Keratinocyte (primary cell): ENCODE data around the gene SH3GL3. TPM values are rescaled to one million over a fixed set of nuclear protein-coding genes. Genes with fewer than 3 reads are reported as not detected.

ENCODE experiments used
- DNase-seq: peaks from one replicate; pipeline ENCODE4 v3.0.0-alpha.2; 2011; ENCODE audit warnings: low read depth, missing footprints, low spot score
- FAIRE-seq: peaks from 2 replicates; lab custom pipeline; 2011; peaks lifted over from hg19 to GRCh38; lab: Jason Lieb, UNC
- H2AFZ ChIP-seq: 2 replicates; pipeline ENCODE4 v1.6.0; 2012; ENCODE audit warnings: low read length, control low read depth, inconsistent platforms; ENCODE audit not compliant: control insufficient read depth
- H3K27ac ChIP-seq: 2 replicates; pipeline ENCODE4 v1.5.1; 2011; ENCODE audit warnings: low read length; ENCODE audit not compliant: control insufficient read depth, insufficient read depth
- H3K27me3 ChIP-seq: 3 replicates; pipeline ENCODE4 v1.6.0; 2011; ENCODE audit warnings: low read length; ENCODE audit not compliant: control insufficient read depth, insufficient read depth; ENCODE audit errors: extremely low read depth
- H3K36me3 ChIP-seq, 2 experiments: 2 replicates in 1 of 2; 3 replicates in 1 of 2; pipeline ENCODE4 v1.5.1; 2011; ENCODE audit warnings: low read length in 2 of 2, mild to moderate bottlenecking in 1 of 2; ENCODE audit not compliant: control insufficient read depth in 2 of 2, insufficient read depth in 2 of 2; ENCODE audit errors: extremely low read depth in 1 of 2
- H3K4me1 ChIP-seq: 3 replicates; pipeline ENCODE4 v1.5.1; 2011; ENCODE audit warnings: low read length; ENCODE audit not compliant: control insufficient read depth, insufficient read depth; ENCODE audit errors: extremely low read depth
- H3K4me2 ChIP-seq: 3 replicates; pipeline ENCODE4 v1.6.0; 2011; ENCODE audit warnings: low read depth, low read length; ENCODE audit not compliant: control insufficient read depth, insufficient read depth; ENCODE audit errors: extremely low read depth
- H3K4me3 ChIP-seq, 3 experiments: fragments of 200-600 bp in 1 of 3; sonication (generic) in 1 of 3; 2 replicates in 2 of 3; 3 replicates in 1 of 3; pipeline ENCODE4 v1.5.1; 2011 to 2016; ENCODE audit warnings: low read length in 3 of 3, mild to moderate bottlenecking in 3 of 3, control low read depth in 2 of 3, inconsistent platforms in 1 of 3, low read depth in 1 of 3, mixed read lengths in 1 of 3, mixed run types in 1 of 3, moderate library complexity in 1 of 3; ENCODE audit not compliant: control insufficient read depth in 2 of 3, insufficient read depth in 2 of 3; ENCODE audit errors: extremely low read depth in 1 of 3
- H3K79me2 ChIP-seq: 2 replicates; pipeline ENCODE4 v1.6.0; 2012; ENCODE audit warnings: low read length; ENCODE audit not compliant: control insufficient read depth, insufficient read depth
- H3K9ac ChIP-seq: 3 replicates; pipeline ENCODE4 v1.6.0; 2011; ENCODE audit warnings: low read length; ENCODE audit not compliant: control insufficient read depth, insufficient read depth; ENCODE audit errors: extremely low read depth
- H3K9me1 ChIP-seq: 3 replicates; pipeline ENCODE4 v1.6.0; 2011; ENCODE audit warnings: low read length; ENCODE audit not compliant: control insufficient read depth, insufficient read depth; ENCODE audit errors: extremely low read depth
- H3K9me3 ChIP-seq: 2 replicates; pipeline ENCODE4 v1.5.1; 2012; ENCODE audit warnings: low read depth, low read length; ENCODE audit not compliant: control insufficient read depth
- H4K20me1 ChIP-seq: 3 replicates; pipeline ENCODE4 v1.6.0; 2011; ENCODE audit warnings: low read length; ENCODE audit not compliant: control insufficient read depth, insufficient read depth; ENCODE audit errors: extremely low read depth
- EZH2 ChIP-seq: IDR thresholded peaks from one replicate; pipeline ENCODE4 v1.6.1; 2012; ENCODE audit warnings: inconsistent platforms, mild to moderate bottlenecking, low read length, moderate library complexity
- dilution Hi-C: fragments of 300-500 bp; cut with MboI; formaldehyde crosslinking; loops from one replicate; pipeline ENCODE4 v1.7.0; 2020; ENCODE audit warnings: low sequenced_read_pairs; ENCODE audit not compliant: extremely low pct_ligation_motif_present
- polyA plus RNA-seq, 5 experiments: library from polyadenylated mRNA; depleted of rRNA in 3 of 5; stranded (reverse) in 3 of 5; stranded (forward) in 1 of 5; unstranded in 1 of 5; fragments of >200 nt; gene quantifications; 1 replicate in 1 of 5; 2 replicates in 3 of 5; 3 replicates in 1 of 5; pipeline versions ENCODE4 v1.2.1 to v1.2.3, GENCODE V29; 2011 to 2012; ENCODE audit warnings: missing spikeins in 2 of 5, low read depth in 1 of 5, low replicate concordance in 1 of 5
- TF ChIP-seq, protein P1 (sequence below), 3 experiments: IDR thresholded peaks in 1 of 3; conservative IDR thresholded peaks in 1 of 3; optimal IDR thresholded peaks in 1 of 3; 2 replicates in 2 of 3; 3 replicates in 1 of 3; pipeline versions ENCODE3 to v1.5.1; 2011; ENCODE audit warnings: low read length in 3 of 3, mild to moderate bottlenecking in 3 of 3, moderate library complexity in 2 of 3, control low read depth in 1 of 3, inconsistent platforms in 1 of 3; ENCODE audit not compliant: insufficient read depth in 2 of 3; ENCODE audit errors: extremely low read depth in 1 of 3

The SH3GL3 gene
- polyA plus RNA-seq, 1 donor (not counting 4 experiments of a cell fraction or from before 2014, with no cell fraction given): 0.20 TPM

DNA sequence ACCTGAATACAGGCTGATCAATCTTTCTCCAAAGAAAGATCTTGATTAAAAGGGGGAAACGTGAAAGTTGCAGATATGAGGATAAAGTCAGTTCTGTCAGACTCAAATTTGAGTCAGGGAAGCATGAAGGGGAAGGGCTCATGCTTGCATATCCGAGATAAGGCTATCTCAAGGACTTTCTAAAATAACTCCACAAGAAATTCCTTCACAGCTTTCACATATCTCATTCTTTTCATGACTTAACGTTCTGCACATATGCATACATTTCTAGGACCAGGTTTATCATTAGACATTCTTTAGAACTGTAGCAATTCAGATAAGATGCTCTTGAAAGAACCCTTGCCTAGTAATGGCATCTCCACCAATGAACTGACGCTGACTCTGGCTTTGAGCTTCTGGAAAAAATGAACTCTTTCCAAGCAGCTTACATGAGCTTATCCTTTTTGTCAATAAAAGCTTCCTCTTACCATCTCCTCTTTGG, 15.9 kb downstream of the SH3GL3 start:
- Histone ChIP-seq H3K9me1 (no peaks in the 10 kb centered on the region), H3K27ac (no peak overlapping the region), H2AFZ (no peak overlapping the region), H3K27me3 (peaks cover 5% of the 10 kb centered on the region), H3K79me2 (no peaks in the 10 kb centered on the region), H3K9ac (no peak overlapping the region), H3K36me3 (no peaks in the 10 kb centered on the region), H3K4me1 (no peaks in the 10 kb centered on the region), H4K20me1 (no peaks in the 10 kb centered on the region), H3K4me2 (no peak overlapping the region), H3K4me3 (no peak overlapping the region), H3K9me3 (no peaks in the 10 kb centered on the region)
- dilution Hi-C loops: no loop called here
- no peak for DNase-seq
- no peak for TF ChIP-seq EZH2
- TF ChIP-seq, protein P1, sequence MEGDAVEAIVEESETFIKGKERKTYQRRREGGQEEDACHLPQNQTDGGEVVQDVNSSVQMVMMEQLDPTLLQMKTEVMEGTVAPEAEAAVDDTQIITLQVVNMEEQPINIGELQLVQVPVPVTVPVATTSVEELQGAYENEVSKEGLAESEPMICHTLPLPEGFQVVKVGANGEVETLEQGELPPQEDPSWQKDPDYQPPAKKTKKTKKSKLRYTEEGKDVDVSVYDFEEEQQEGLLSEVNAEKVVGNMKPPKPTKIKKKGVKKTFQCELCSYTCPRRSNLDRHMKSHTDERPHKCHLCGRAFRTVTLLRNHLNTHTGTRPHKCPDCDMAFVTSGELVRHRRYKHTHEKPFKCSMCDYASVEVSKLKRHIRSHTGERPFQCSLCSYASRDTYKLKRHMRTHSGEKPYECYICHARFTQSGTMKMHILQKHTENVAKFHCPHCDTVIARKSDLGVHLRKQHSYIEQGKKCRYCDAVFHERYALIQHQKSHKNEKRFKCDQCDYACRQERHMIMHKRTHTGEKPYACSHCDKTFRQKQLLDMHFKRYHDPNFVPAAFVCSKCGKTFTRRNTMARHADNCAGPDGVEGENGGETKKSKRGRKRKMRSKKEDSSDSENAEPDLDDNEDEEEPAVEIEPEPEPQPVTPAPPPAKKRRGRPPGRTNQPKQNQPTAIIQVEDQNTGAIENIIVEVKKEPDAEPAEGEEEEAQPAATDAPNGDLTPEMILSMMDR (optimal IDR thresholded peaks at IDR 0.05 in 1 of 3, IDR thresholded peaks at IDR 0.05 in 1 of 3, conservative IDR thresholded peaks at IDR 0.05 in 1 of 3; ENCODE audit: extremely low read depth in 1 of 3, insufficient read depth in 2 of 3, low read length in 3 of 3): no peak
- FAIRE-seq: no peak

DNA sequence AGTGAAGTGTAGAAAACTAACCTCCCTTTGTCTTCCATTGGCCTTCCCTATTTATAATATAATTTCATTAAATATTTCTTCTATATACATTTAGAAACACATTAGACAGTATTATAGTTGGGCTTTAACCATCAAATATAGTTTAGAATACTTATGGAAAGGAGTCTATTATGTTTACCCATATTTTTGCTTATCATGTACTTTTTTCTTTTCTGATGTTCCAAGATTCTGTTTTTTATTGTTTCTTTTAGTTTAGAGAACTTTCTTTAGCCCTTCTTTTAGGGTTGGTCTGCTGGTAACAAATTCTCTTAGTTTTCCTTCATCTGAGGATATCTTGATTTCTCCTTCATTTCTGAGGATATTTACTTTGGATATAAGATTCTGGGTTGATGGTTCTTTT, 23.7 kb downstream of the SH3GL3 start:
- TF ChIP-seq, protein P1 (optimal IDR thresholded peaks at IDR 0.05 in 1 of 3, IDR thresholded peaks at IDR 0.05 in 1 of 3, conservative IDR thresholded peaks at IDR 0.05 in 1 of 3; ENCODE audit: extremely low read depth in 1 of 3, insufficient read depth in 2 of 3, low read length in 3 of 3): no peak
- TF ChIP-seq EZH2: no peak

More for the DNA sequence above, 23.7 kb downstream of the SH3GL3 start:
- H3K27ac ChIP-seq: no peak overlapping the region
- no peak overlapping the region for H2AFZ ChIP-seq
- H3K27me3 ChIP-seq: no peaks in the 10 kb centered on the region
- no peaks in the 10 kb centered on the region for H3K79me2 ChIP-seq
- FAIRE-seq (no peak), DNase-seq (no peak)
- no peaks in the 10 kb centered on the region for H3K9me1 ChIP-seq
- no peak overlapping the region for H3K4me3 ChIP-seq
- H3K36me3 ChIP-seq: no peaks in the 10 kb centered on the region
- no peaks in the 10 kb centered on the region for H4K20me1 ChIP-seq
- H3K9ac ChIP-seq: no peak overlapping the region
- H3K9me3 ChIP-seq: no peaks in the 10 kb centered on the region
- dilution Hi-C loops: no loop called here
- H3K4me1 ChIP-seq: peaks cover 3% of the 10 kb centered on the region
- H3K4me2 ChIP-seq: no peak overlapping the region
